HT-29 (cell line): ENCODE data around the gene CYTH4. TPM values are rescaled to one million over a fixed set of nuclear protein-coding genes. Genes with fewer than 3 reads are reported as not detected.
A peak's percentile ranks its signal among the peaks of the same experiment; 100 is the strongest.

Experiments used
- DNase-seq: peaks from one replicate; pipeline ENCODE4 v3.0.0-alpha.2; 2015; ENCODE audit warnings: low spot score
- total RNA-seq: library from RNA; depleted of rRNA; stranded (reverse); fragments of >200 nt; shearing (Covaris generic); gene quantifications from 2 replicates; pipeline ENCODE4 v1.2.3, GENCODE V29; 2014

Gene CYTH4
- total RNA-seq, 1 experiment from 2014 or later: not detected

DNA sequence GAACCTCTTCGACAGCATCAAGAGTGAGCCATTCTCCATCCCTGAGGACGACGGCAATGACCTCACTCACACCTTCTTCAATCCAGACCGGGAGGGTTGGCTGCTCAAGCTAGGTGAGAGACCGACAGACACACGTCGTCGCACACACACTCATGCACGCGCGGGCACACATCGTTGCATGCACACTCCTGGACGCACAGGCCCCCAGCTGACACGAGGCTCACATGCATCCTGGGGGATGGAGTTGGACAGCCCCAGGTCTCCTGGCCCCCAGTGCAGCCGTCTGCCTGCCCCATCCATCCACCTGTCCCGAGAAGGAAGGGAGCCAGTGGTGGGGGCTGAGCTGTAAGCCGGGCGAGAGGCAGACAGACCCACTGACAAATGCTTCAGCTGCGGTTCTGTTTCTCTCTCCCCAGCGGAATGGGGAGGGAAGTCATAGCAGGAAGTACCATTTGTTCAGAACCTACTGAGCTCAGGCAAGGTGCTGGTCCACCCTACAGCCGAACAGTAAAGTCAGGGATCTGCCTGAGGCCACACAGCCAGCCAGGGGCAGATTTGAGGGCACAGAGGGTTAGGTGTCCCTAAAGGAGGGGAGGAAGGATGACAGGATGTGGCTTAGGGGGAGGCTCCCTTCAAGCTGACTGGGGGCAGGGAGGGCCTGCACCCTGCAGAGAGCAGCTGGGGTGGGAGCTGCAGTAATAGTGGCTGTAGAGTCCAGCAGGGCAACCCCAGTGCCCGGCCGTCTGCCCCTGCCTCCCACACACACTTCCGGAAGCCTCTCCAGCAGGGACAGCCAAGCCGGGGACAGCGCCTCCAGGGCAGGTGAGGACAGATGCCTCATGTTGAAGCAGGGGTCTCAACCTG, 27.1 kb downstream of the CYTH4 start:
- no peak for DNase-seq

DNA sequence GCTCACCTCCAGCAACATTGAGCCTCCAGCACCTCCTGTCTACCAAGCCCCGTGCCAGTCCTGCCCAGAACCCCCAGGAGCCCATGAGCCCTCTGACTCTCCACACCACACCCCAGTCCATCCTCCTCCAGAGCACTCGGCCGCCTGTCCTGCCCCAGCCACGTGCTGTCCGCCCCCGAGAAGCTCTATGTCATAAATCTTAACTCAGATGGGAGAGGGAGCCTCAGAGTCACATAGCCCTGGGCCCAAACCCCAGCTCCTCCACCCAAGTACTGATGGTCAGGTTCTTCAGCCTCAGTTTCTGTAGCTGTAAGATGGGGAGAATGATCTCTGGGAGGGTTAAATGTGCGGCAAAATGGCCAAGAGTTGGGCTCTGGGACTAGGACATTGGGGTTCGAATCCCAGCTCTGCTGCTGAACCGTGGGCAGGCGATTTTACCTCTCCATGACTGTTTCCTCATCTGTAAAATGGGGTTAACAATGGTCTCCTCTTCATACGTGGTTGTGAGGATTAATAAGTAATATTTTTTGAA, 27.8 kb downstream of the CYTH4 start:
- no peak for DNase-seq

DNA sequence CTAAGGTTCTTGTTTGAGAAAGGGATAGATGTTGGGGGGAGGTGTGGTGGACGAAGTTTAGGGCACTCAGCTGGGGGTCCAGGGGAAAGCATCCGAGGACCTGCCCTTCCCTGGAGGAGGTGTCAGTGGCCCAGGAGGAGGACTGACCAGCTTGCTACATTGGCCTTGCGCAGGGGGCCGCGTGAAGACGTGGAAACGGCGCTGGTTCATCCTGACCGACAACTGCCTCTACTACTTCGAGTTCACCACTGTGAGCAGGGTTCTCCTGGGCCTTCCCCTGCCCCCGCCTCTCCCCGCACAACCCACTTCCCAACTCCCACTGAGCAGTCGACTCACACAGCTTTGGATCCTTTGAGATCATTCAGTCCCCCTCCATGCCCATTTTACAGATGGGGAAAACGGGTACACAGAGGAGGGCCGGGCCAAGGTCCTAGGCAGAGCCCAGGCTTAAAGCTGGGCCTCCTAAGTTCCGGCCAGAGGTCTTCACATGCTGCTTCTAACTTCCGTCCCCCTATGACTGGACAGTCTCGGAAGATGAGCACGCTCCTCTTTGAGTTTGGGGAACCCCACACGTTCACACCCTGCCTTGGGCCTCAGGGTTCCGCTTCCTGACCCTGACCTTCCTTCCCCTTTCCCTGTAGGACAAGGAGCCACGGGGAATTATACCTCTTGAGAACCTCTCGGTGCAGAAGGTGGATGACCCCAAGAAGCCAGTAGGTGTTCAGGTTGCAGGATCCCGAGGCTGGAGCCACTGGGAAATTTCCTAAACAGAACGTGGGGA, 28.7 kb downstream of the CYTH4 start:
- no peak for DNase-seq

DNA sequence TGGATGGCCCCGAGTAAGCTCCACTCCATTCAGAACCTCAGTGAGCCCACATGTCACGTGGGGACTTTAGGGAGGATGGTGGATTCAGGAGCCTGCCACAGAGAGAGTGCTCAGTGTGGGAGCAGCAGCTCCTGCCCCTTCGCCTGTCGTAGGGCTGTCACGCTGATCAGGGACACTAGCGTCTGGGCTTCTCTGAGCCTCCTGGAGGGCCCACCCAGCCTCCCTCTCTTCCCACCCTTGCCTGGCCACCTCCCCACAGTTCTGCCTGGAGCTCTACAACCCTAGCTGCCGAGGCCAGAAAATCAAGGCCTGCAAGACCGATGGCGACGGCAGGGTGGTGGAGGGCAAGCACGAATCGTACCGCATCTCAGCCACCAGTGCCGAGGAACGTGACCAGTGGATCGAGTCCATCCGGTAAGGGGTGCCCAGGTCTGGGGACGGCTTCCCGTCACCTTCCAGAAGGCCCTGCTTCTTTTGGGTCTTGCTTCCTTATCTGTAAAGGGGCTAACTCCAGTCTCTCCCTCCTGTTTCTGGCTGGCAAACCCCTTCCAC, 29.5 kb downstream of the CYTH4 start:
- DNase-seq: no peak

DNA sequence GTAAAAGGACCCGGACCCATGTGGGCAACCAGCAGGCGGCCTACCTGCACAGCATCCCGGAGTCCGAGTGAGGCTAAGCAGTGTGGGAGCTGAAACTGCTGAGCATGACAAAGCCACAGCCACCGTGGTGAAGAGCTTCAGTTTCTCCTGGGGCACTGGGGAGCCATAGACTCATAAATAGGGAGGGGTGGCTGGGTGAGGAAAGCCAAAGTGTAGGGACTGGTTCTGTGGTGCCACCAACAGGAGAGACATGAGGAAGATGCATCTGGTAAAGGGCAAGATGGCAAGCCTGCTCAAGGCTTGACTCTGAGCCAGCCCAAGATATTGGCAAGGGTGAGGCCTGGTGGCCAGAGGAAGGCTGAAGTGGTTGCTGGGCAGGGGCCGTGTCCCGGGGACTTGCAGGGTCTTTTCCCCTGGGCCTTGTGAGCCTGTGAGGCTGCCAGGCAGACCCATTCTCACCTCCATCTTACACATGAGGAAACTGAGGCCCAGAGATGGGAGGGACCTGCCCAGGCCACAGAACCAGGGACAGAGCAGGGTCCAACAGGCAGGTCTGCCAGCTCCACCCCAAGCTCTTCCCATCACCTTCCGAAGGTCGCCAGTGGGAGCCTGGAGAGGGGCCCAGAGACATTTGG, 30.4 kb downstream of the CYTH4 start:
- no peak for DNase-seq

DNA sequence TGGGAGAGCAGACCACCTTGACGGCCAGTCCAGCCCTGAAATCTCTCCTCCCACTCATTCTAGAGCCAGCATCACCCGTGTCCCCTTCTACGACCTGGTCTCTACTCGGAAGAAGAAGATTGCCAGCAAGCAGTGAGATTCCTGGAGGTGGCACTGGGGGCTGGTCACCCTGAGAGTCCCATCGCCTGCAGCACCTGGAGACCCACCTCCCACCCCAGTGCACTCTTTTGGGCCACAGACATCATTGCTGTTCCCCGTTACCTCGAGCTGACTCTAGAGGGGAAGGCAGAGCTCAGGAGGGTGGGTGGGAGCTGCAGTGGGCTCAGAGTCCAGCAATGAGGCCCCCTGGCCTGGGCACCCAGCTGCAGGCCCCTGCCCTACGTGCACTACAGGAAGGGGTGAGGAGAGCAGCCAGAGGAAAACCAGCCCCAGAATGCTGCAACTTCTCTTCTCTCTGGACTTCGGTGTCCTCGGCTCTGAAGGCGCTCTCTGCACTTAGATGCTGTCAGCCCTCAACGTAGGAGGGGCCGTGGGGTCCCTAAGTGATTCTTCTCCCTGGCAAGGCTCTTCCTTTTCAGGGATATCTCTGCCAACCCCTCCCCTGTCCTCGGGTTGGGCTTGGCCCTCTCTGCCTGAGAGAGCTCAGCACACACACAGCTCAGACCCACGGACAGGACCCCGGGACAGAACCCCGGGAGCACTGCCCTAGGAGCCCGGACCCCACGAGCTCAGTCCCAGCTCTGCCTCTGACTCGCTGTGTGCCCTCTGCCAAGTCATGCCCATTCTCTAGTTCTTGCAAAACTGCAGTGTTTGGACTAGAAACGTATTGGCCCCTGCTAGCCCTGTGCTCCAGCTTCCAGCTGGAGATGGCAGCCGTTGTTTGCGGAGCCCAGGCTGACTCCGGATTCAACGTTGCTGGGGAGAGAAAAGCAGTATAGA, 31.3 kb downstream of the CYTH4 start:
- no peak for DNase-seq

DNA sequence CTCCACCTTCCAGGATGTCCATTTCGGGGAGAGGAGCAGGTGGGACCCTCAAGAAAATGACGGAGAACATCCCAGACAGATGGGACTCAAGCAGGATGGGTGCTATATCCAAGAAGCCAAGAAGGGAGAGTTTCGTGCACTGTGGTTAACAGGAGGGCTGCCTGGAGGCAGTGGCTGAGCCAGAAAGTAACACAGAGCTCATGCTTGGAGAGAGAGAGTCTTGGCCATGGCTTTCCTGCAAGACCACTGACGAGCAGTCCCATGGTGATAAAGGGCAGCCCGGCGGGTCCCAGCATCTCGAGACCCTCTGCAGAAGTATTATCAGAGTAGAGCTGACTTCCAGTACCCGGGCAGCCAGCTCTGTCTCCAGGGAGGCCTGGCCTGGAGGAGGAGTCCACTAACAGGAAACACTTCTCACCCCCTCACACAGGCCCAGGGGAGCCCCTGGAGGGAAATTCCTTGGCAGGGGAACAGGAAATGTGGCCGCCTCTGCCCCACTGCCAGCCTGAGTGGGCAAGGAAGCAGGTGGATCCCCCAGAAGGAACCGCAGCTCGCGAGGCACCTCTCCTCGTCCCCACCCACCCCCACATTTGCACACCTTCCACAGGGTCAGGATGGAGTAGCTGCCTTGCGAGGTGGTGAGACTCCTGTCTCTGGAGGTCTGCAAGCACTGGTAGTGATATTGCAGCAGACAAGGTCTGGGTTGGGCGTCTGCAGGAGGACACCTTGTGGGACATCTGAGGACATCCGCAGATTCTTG, 32.2 kb downstream of the CYTH4 start:
- DNase-seq: no peak

DNA sequence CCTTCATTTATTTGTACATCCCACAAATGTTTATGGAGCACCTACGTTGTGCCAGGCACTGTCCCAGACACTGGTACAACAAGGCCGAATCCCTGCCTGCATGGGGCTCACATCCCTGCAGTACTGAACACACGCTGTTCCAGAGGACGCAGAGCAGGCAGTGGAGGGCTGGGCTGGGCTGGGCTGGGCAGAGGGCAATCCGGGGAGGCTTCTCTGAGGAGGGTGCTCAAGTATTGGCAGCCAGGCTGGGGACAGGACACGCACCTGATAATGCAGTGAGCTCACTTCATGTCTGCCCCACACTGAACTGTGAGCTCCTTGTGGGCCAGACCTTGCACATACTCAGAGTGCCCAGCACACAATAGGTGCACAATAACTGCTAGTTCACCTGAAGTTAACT, 34.1 kb downstream of the CYTH4 start:
- DNase-seq: no peak

DNA sequence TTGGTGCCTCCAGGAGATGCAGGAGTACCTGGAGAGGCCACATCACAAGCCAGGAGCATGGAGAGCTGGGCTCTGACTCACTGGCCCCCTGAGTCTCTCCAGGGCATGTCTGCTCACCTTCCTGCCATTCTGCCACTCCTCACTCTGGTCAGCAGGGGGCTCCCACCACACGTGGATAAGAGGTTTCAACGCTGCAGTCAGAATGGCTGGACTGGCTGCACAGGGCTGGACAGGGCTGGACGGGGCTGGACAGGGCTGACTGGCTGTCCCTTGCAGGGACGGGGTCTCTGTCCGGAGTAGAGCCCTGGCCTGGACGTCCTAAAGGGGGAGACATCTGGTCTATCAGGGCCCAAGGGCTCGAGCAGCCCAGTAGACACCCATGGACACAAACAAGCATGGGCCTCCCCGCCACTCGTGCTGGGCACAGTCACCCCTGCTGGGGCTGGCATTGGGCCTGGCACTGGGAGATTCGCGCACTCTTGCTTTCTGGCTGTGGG, 34.6 kb downstream of the CYTH4 start:
- DNase-seq: peak; percentile 83

DNA sequence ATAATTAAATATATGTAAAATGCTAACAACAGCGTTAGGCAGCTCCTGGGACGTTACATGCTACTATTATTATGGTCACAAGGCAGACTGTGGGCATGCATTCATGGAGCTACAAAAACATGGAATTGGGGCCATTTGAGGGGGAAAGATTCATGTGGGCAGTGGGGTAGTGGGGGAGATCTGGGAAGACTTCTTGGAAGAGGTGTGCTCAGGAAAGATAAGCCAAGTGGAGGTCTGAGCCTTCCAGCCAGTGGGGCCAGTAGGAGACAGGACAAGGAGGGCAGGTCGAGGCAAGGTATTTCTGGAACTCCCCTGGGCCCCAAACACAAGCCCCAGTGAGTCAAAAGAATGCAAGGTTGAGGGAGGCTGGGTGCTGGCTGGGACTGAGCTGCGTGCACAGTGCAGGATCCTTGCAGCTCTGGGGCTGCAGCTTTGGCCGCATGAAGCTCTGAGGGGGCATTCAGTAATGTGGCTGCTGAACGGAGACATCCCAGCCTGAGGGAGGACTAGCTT, 35.4 kb downstream of the CYTH4 start:
- no peak for DNase-seq

DNA sequence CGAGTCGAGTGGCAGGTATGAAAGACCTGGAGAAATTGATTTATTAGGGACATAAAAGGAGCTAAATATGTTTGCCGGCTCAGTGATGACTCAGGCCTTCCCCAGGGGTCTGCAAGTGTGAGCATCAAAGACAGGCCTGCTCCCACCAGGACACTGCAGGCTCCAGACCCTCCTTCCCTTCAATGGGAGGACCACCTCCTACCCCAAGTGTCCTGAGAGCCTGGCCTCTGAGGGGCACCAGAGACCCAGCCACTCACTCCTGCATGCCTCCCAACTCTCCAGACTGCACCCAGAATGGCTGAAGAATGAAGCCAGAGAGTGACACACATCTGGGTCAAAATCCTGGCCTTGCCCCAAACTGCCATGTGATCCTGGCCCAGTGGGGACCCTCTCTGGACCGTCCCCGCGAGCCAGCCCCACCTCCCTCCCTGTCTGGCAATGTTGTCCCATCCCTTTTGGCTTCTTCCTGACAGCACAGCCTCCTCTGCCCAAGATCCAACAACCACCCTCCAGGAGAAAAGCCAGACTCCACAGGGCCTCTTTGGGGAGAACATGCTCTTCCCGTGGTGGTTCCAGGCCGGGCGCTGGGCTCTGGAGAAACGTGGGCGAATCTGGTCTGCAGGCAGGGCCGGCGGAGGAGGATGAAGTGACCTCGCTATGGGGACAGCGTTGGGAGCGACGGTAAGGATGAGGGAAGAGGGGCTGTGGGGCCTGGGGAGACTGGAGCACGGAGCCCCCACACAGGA, 36.2 kb downstream of the CYTH4 start:
- DNase-seq: no peak

DNA sequence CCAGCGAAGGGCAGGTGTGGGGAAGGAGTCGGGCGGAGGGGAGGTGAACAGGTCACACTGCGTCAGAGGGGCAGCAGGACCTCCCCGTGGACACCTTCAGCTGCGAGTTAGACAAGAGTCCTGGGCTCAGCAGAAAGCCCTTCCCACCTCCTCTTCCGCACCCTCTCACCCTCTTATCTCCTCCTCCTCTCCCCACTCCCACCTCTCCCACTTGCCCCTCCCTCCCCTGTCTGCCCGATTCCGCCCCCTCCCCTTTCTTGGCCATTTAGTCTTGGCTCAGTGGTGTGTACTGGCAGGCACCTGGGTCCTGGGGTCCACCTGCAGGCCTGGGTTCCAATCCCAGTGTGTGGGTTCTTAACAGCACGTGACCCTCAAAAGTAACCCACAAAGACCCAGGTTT, 37.2 kb downstream of the CYTH4 start:
- no peak for DNase-seq

DNA sequence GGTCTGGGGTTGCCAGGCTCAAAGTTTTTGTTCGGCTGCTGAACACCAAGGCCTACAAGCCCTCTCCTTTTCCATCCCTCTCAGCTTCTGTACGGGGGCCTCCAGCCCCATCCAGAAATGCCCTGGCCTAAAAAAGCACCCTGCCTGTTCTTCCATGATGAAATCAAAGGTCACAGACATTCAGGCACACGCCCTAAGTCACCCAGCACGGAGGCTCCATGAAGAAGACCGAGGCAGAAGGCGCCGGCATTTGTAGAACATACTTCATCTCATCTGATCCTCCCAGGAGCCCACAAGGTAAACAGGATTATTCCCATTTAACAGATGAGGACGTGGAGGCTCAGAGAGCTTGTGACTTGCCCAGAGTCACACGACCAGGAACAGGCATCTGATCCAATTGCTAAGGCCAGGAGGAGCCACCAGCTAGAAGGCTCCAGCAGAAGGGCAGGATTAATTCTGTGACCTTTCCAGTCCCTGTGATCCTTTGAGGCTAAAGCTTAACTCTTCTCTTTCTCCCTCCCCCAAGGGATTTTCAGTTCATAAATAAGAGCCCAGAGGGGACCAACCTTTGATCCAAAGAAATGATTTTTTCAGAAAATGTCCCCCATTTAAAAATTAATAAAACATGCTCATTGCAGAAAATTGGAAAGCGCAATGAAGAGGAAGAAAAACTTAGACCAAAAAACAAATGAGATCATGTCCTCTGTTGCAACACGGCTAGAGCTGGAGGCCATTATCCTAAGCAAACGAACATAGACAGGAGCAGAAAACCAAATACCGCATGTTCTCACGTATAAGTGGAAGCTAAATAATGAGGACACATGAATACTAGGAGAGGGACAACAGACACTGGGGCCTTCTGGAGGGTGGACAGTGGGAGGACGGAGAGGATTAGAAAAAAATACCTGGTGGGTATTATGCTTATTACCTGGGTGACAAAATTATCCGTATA, 38.7 kb downstream of the CYTH4 start:
- no peak for DNase-seq

DNA sequence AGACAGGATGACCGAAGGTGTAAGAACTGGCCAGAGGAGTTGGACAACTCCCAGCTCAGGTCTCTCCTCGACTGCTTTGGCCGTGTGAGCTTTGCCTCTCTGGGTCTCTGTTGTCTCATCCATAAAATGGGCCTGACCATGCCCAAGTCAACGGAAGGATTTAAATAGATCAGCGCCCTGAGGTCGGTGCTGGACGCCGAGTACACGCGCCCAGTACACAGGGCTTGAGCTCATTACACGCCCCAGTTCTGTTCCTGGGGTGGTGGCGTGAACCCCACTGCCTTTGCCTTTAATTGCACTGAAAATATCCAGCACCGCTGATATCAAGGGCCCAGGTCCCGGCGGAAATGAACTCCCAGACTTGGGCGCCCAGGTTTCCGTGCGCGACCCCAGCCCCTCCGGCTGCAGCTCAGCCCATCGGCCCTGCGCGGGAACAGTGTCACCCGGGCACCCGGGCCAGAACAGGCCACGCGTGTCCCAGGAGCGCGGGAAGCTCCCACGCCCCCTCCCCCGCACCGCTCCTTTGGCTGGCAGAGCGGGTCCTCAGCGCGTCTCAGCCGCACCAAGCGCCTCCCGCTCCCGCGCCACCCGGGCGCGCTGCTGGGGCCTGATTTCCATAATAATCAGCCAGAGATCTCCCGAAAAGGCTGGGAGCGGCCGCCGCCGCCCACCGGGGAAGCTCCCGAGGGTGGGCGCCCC, 42.2 kb downstream of the CYTH4 start:
- DNase-seq: no peak

DNA sequence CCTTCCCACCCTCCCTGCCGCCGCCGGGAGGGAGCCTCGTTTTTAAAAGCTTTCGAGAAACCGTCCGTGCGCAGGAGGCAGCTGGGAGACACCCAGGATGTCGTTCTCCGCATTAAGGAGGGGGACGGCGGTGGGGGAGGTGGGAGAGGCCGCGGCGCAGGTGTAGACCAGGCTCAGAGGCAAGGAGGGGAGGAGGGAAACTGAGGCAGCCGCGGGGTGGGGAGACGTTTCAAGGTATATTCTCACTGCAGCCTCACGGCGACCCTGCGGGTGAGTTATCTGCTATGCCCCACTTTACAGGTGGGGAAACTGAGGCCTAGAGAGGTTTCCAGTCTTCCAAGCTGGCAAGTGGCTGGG, 42.7 kb downstream of the CYTH4 start:
- no peak for DNase-seq

DNA sequence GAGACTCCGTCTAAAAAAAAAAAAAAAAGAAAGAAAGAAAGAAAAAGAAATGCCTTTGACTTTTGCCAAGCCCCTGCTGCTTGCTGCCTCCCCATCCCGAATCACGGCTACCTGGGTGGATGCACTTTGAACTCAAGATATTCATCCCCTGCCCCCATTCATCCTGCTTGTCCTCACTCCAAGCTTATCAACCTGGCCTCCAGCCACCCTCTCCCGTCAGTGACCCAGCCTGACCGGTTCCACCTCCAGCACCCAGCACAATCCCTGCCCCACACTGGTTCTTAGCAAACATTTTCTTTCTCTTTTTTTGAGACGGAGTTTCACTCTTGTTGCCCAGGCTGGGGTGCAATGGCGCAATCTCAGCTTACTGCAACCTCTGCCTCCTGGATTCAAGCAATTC, 44.4 kb downstream of the CYTH4 start:
- peak; percentile 13 for DNase-seq

DNA sequence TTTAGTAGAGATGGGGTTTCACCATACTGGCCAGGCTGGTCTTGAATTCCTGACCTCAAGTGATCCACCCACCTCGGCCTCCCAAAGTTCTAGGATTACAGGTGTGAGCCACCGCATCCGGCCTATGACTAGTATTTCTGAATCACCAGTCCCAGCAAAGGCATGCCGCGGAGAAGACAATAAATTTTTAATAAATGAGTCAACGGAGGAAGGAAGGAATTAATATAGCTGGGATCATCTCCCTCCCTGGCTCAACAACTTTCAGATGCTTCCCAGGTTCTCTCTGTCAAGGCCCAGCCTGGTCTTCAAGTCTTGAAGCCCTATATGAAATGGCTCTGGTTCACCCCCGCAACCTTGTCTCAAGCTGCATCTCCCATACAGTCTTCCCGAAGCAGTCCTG, 45.7 kb downstream of the CYTH4 start:
- peak; percentile 29 for DNase-seq
